GOT3 (cell line): ENCODE results near the gene TNPO3.
A peak's percentile ranks its signal among the peaks of the same experiment; 100 is the strongest.

Source experiments
- DNase-seq: peaks from one replicate; lab custom pipeline; 2025; ENCODE audit warnings: mixed read lengths; lab: John Stamatoyannopoulos, UW

Gene TNPO3

GRCh38 chr7:129054438-129055293, at the start of gene TNPO3:
Gene TNPO3 (minus strand): TSS chr7:129055111. CDS start chr7:129054770, 341 bp downstream.
- DNase-seq, result peak; percentile 66

GRCh38 chr7:129103561-129104324, 48.8 kb upstream of the TNPO3 start:
- DNase-seq, result no peak

- no peak for DNase-seq
Measured at GRCh38 chr7:129101746-129102145, 46.8 kb upstream of the TNPO3 start.

- DNase-seq, result no peak
Measured at GRCh38 chr7:129100827-129101166, 45.9 kb upstream of the TNPO3 start.

- DNase-seq, result no peak
Measured at GRCh38 chr7:129098409-129099084, 43.6 kb upstream of the TNPO3 start.

- no peak for DNase-seq
Measured at GRCh38 chr7:129095258-129095657, 40.3 kb upstream of the TNPO3 start.

- DNase-seq, result no peak
Measured at GRCh38 chr7:129094501-129094900, 39.6 kb upstream of the TNPO3 start.

GRCh38 chr7:129093867-129094456, 39.1 kb upstream of the TNPO3 start:
- DNase-seq, result no peak

GRCh38 chr7:129091484-129092002, 36.6 kb upstream of the TNPO3 start:
- peak; percentile 25 for DNase-seq

- no peak for DNase-seq
Measured at GRCh38 chr7:129090300-129090907, 35.5 kb upstream of the TNPO3 start.

GRCh38 chr7:129089521-129090212, 34.8 kb upstream of the TNPO3 start:
- no peak for DNase-seq

GRCh38 chr7:129084801-129085551, 30.1 kb upstream of the TNPO3 start:
- DNase-seq, result no peak

GRCh38 chr7:129083525-129083924, 28.6 kb upstream of the TNPO3 start:
- no peak for DNase-seq

GRCh38 chr7:129078455-129078854, 23.5 kb upstream of the TNPO3 start:
- no peak for DNase-seq

- no peak for DNase-seq
Measured at GRCh38 chr7:129076886-129077285, 22.0 kb upstream of the TNPO3 start.

GRCh38 chr7:129074994-129075393, 20.1 kb upstream of the TNPO3 start:
- no peak for DNase-seq

GRCh38 chr7:129074361-129074871, 19.5 kb upstream of the TNPO3 start:
- DNase-seq, result no peak

- DNase-seq, result no peak
Measured at GRCh38 chr7:129073738-129074137, 18.8 kb upstream of the TNPO3 start.

GRCh38 chr7:129073204-129073603, 18.3 kb upstream of the TNPO3 start:
- DNase-seq, result no peak

- DNase-seq, result no peak
Measured at GRCh38 chr7:129072479-129073011, 17.6 kb upstream of the TNPO3 start.
